ENCODE measurements around the gene SLC26A2. TPM values are rescaled to one million over a fixed set of nuclear protein-coding genes. Genes with fewer than 3 reads are reported as not detected.

Gene SLC26A2
- total and polyA plus RNA-seq, 2 of the 8 experiments (the other 6 are each of a cell fraction or from before 2014, with no cell fraction given), result 3.7 to 11.4 TPM

- Histone ChIP-seq H3K18ac (ENCODE audit: extremely low read depth, low read length) (no peak overlapping the region), H3K9ac (replicated peaks in 1 of 4; ENCODE audit: extremely low read depth in 1 of 4, low read depth in 3 of 4, low read length in 3 of 4) (no peak overlapping the region), H4K8ac (ENCODE audit: extremely low read depth, insufficient read depth, low read length) (peak overlapping the region; percentile 18; the same call in 1 of the 2 replicates), H3K14ac (ENCODE audit: insufficient read length) (no peak overlapping the region), H4K5ac (ENCODE audit: insufficient read length, low read depth, low read length) (no peak overlapping the region), H4K20me1 (replicated peaks in 1 of 2; ENCODE audit: control insufficient read depth in 1 of 2, insufficient read depth in 2 of 2, low read length in 2 of 2) (peaks cover 5 to 13% of the 10 kb centered on the region in 2 experiments), H3K27ac (ENCODE audit: low read depth, low read length) (no peak overlapping the region), H2BK20ac (ENCODE audit: low read length) (no peak overlapping the region), H3K27me3 (replicated peaks in 1 of 4; ENCODE audit: control insufficient read depth in 3 of 4, extremely low read depth in 1 of 4, insufficient read depth in 3 of 4, low read length in 3 of 4) (no peaks in the 10 kb centered on the region), H2BK15ac (ENCODE audit: low read length) (no peak overlapping the region), H3K4ac (replicated peaks; ENCODE audit: insufficient read length, low read depth, low read length) (no peak overlapping the region), H2BK5ac (ENCODE audit: low read depth, low read length) (no peak overlapping the region), H2AFZ (ENCODE audit: low read length) (no peak overlapping the region), H3K36me3 (ENCODE audit: control insufficient read depth in 2 of 4, insufficient read depth in 4 of 4, low read length in 3 of 4) (peaks cover 8 to 70% (median 37%) of the 10 kb centered on the region in 4 experiments), H3K4me1 (replicated peaks in 1 of 4; ENCODE audit: control insufficient read depth in 3 of 4, insufficient read depth in 4 of 4, low read length in 3 of 4) (no peaks in the 10 kb centered on the region), H3K9me3 (ENCODE audit: insufficient read depth in 2 of 2, low read depth in 1 of 2, low read length in 1 of 2) (no peaks in the 10 kb centered on the region), H3K23me2 (ENCODE audit: low read depth, low read length) (no peaks in the 10 kb centered on the region), H2BK12ac (ENCODE audit: low read depth, low read length) (no peak overlapping the region), H3K79me2 (ENCODE audit: control insufficient read depth in 1 of 2, insufficient read depth in 2 of 2, low read length in 2 of 2) (peaks cover 0 to 6% of the 10 kb centered on the region in 2 experiments; a peak in 1 of 4 replicates), H3K79me1 (ENCODE audit: low read depth, low read length) (no peaks in the 10 kb centered on the region; the same call in 1 of the 2 replicates), H3K4me3 (ENCODE audit: extremely low read depth in 1 of 4, insufficient read depth in 2 of 4, low read depth in 3 of 4, low read length in 4 of 4) (no peak overlapping the region), H2BK120ac (replicated peaks; ENCODE audit: low read depth, low read length) (no peak overlapping the region), H3K4me2 (ENCODE audit: insufficient read depth in 1 of 2, low read depth in 2 of 2, low read length in 2 of 2) (no peak overlapping the region), H2AK5ac (ENCODE audit: low read depth, low read length) (no peak overlapping the region), H3K56ac (replicated peaks; ENCODE audit: insufficient read length, low read depth, low read length) (no peak overlapping the region), H3K23ac (ENCODE audit: insufficient read length) (no peak overlapping the region), H4K91ac (replicated peaks; ENCODE audit: insufficient read length, low read length) (no peak overlapping the region)
- DNase-seq (ENCODE audit: low read depth in 1 of 2, low spot score in 2 of 2) (no peak), FAIRE-seq (no peak)
- POLR2A ChIA-PET (ENCODE audit: partially characterized antibody), result interaction anchor here (1.4 kb wide), 1 partner anchor 9 kb away, joined by 3 read pairs; the partner anchor contains the start of genes HMGXB3 and TIGD6
- CTCF ChIA-PET (ENCODE audit: partially characterized antibody), result interaction anchor here (0.8 kb wide), 1 partner anchor 391 kb away, joined by 3 read pairs; no protein-coding TSS in a partner anchor
- 94% methylated on average over 6 of the region's 6 CpGs; no CpG with 5 or more reads in 1 of the 2 experiments for WGBS, 2 experiments (ENCODE audit: extremely low coverage in 1 of 2, insufficient coverage in 1 of 2, insufficient read length in 1 of 2, insufficient replicate concordance in 2 of 2, low coverage in 1 of 2, low lambda C conversion rate in 2 of 2, missing lambda C conversion rate in 1 of 2)
- TF ChIP-seq, protein P1, sequence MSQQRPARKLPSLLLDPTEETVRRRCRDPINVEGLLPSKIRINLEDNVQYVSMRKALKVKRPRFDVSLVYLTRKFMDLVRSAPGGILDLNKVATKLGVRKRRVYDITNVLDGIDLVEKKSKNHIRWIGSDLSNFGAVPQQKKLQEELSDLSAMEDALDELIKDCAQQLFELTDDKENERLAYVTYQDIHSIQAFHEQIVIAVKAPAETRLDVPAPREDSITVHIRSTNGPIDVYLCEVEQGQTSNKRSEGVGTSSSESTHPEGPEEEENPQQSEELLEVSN (IDR thresholded peaks at IDR 0.05), result no peak
- TF ChIP-seq RNF2 (IDR thresholded peaks at IDR 0.05; ENCODE audit: borderline replicate concordance, low read depth, low read length, missing control alignments, poor library complexity, severe bottlenecking), result no peak
- TF ChIP-seq FOSL1 (IDR thresholded peaks at IDR 0.05; ENCODE audit: insufficient read depth, low read depth, low read length), result no peak
- no peak for TF ChIP-seq GTF2F1 (IDR thresholded peaks at IDR 0.05; ENCODE audit: borderline replicate concordance, low read depth, low read length)
- no peak for TF ChIP-seq EP300 (IDR thresholded peaks at IDR 0.05; ENCODE audit: borderline replicate concordance in 1 of 2, low read depth in 2 of 2, low read length in 2 of 2)
- TF ChIP-seq CREB1 (IDR thresholded peaks at IDR 0.05), result no peak
- TF ChIP-seq NRF1 (IDR thresholded peaks at IDR 0.05; ENCODE audit: low read depth, low read length), result no peak
- no peak for TF ChIP-seq PHF8 (conservative IDR thresholded peaks at IDR 0.05; ENCODE audit: low read depth, low read length)
- TF ChIP-seq TAF1 (IDR thresholded peaks at IDR 0.05; ENCODE audit: low read depth, low read length), result no peak
- TF ChIP-seq SIX5 (IDR thresholded peaks at IDR 0.05; ENCODE audit: low read depth, low read length), result no peak
- no peak for TF ChIP-seq EZH2 (IDR thresholded peaks at IDR 0.05; ENCODE audit: low read depth, low read length, severe bottlenecking)
Measured at GRCh38 chr5:150009671-150010387, 49.3 kb downstream of the SLC26A2 start.
